Measurements from ENCODE around the gene ANXA11.
"Not testable (repeated sequence)": the region's sequence is repeated elsewhere in the genome, so short reads cannot be mapped to it uniquely, and the experiment has no call there.

GRCh38 chr10:80242341-80242740, 37.0 kb upstream of the ANXA11 start:
- not testable (repeated sequence) for TF ChIP-seq CTCF, POLR2A (IDR thresholded peaks at IDR 0.05)
